Renal cortex interstitium (tissue), 11 donors: ENCODE measurements around the gene TRERF1. TPM values are rescaled to one million over a fixed set of nuclear protein-coding genes. Genes with fewer than 3 reads are reported as not detected.

Source experiments
- DNase-seq, 11 donors: peaks; one replicate each; pipeline ENCODE4 v3.0.0-alpha.2; 2013; ENCODE audit warnings: low read depth in 9 of 11, low spot score in 4 of 11; ENCODE audit errors: extremely low read depth in 1 of 11
- polyA plus RNA-seq, 3 donors: library from polyadenylated mRNA; unstranded; fragments of 120-200 nt; gene quantifications; one replicate each; pipeline ENCODE4 v1.2.1, GENCODE V29; 2013; ENCODE audit not compliant: insufficient read length in 3 of 3

Gene TRERF1
- polyA plus RNA-seq, 3 donors = 14.9 to 16.4 (median 15.9) TPM

- DNase-seq = no peak
These were observed 21.9 kb downstream of the TRERF1 start for GRCh38 chr6:42429836-42430235.

GRCh38 chr6:42429042-42429585 is 22.6 kb downstream of the TRERF1 start:
- DNase-seq = no peak

- DNase-seq = no peak
These were observed 23.2 kb downstream of the TRERF1 start for GRCh38 chr6:42428326-42429041.

- no peak for DNase-seq
These were observed 23.9 kb downstream of the TRERF1 start for GRCh38 chr6:42427871-42428270.

GRCh38 chr6:42426191-42426590 is 25.5 kb downstream of the TRERF1 start:
- DNase-seq = no peak

- DNase-seq = no peak
These were observed 26.7 kb downstream of the TRERF1 start for GRCh38 chr6:42424906-42425474.

- DNase-seq = no peak
These were observed 28.5 kb downstream of the TRERF1 start for GRCh38 chr6:42423244-42423643.

- no peak for DNase-seq
These were observed 31.0 kb downstream of the TRERF1 start for GRCh38 chr6:42420741-42421140.

- no peak for DNase-seq
These were observed 32.0 kb downstream of the TRERF1 start for GRCh38 chr6:42419490-42420280.

- DNase-seq = no peak
These were observed 33.0 kb downstream of the TRERF1 start for GRCh38 chr6:42418724-42419123.

GRCh38 chr6:42417641-42418112 is 34.0 kb downstream of the TRERF1 start:
- no peak for DNase-seq

- no peak for DNase-seq
These were observed 40.3 kb downstream of the TRERF1 start for GRCh38 chr6:42411406-42411805.

- no peak for DNase-seq
These were observed 40.9 kb downstream of the TRERF1 start for GRCh38 chr6:42410861-42411260.

- DNase-seq = no peak
These were observed 42.1 kb downstream of the TRERF1 start for GRCh38 chr6:42409581-42409980.

GRCh38 chr6:42407379-42407778 is 44.3 kb downstream of the TRERF1 start:
- DNase-seq = no peak

- peak in 1 of 11 donors; percentile 10 for DNase-seq
These were observed 45.1 kb downstream of the TRERF1 start for GRCh38 chr6:42406306-42407280.

- no peak for DNase-seq
These were observed 46.7 kb downstream of the TRERF1 start for GRCh38 chr6:42405021-42405420.

GRCh38 chr6:42404484-42404883 is 47.2 kb downstream of the TRERF1 start:
- no peak for DNase-seq

- no peak for DNase-seq
These were observed 47.9 kb downstream of the TRERF1 start for GRCh38 chr6:42403831-42404230.
